ENCODE results near the gene RANBP17. TPM values are rescaled to one million over a fixed set of nuclear protein-coding genes. Genes with fewer than 3 reads are reported as not detected.

Gene RANBP17
- total RNA-seq, 2 experiments from 2014 or later = not detected

- DNase-seq (no peak), ATAC-seq (ENCODE audit: poor library complexity) (no peak)
- Mint-ChIP-seq H3K27ac (no peak overlapping the region), H3K27me3 (peaks cover 7% of the 10 kb centered on the region), H3K36me3 (ENCODE audit: low read depth) (no peaks in the 10 kb centered on the region), H3K9me3 (peaks cover 20% of the 10 kb centered on the region), H3K4me3 (no peak overlapping the region), H3K4me1 (ENCODE audit: low read depth) (no peaks in the 10 kb centered on the region)
- TF ChIP-seq CTCF (IDR thresholded peaks at IDR 0.05) = no peak
- H3K36me3 ChIP-seq (ENCODE audit: insufficient read depth, low read length) = no peaks in the 10 kb centered on the region
- no peak overlapping the region for H3K4me3 ChIP-seq (ENCODE audit: low read length)
- intact Hi-C loops (cut with DNase I, micrococcal nuclease) = no loop called here
- peaks cover 5 to 25% of the 10 kb centered on the region in 2 experiments for H3K9me3 ChIP-seq (ENCODE audit: control insufficient read depth in 1 of 2, insufficient read depth in 1 of 2, low read length in 2 of 2)
- POLR2A ChIA-PET = no interaction called here
- H3K27me3 ChIP-seq (ENCODE audit: control insufficient read depth in 1 of 2, insufficient read depth in 2 of 2, low read length in 2 of 2) = no peaks in the 10 kb centered on the region
- CTCF ChIA-PET = no interaction called here
- H3K4me1 ChIP-seq (ENCODE audit: insufficient read depth, low read length) = no peaks in the 10 kb centered on the region
- H3K27ac ChIP-seq (ENCODE audit: low read depth in 1 of 2, low read length in 2 of 2) = no peak overlapping the region
Observed at GRCh38 chr5:171122372-171122771, 260.6 kb downstream of the RANBP17 start.

- Mint-ChIP-seq H3K27ac (no peak overlapping the region), H3K9me3 (peaks cover 17% of the 10 kb centered on the region), H3K4me1 (ENCODE audit: low read depth) (no peaks in the 10 kb centered on the region), H3K4me3 (no peak overlapping the region), H3K36me3 (ENCODE audit: low read depth) (no peaks in the 10 kb centered on the region), H3K27me3 (peaks cover 7% of the 10 kb centered on the region)
- CTCF ChIA-PET = no interaction called here
- H3K36me3 ChIP-seq (ENCODE audit: insufficient read depth, low read length) = no peaks in the 10 kb centered on the region
- no peak overlapping the region for H3K27ac ChIP-seq (ENCODE audit: low read depth in 1 of 2, low read length in 2 of 2)
- ATAC-seq (ENCODE audit: poor library complexity) (no peak), DNase-seq (no peak)
- POLR2A ChIA-PET = no interaction called here
- peaks cover 5 to 25% of the 10 kb centered on the region in 2 experiments for H3K9me3 ChIP-seq (ENCODE audit: control insufficient read depth in 1 of 2, insufficient read depth in 1 of 2, low read length in 2 of 2)
- H3K27me3 ChIP-seq (ENCODE audit: control insufficient read depth in 1 of 2, insufficient read depth in 2 of 2, low read length in 2 of 2) = no peaks in the 10 kb centered on the region
- TF ChIP-seq CTCF (IDR thresholded peaks at IDR 0.05) = no peak
- no peaks in the 10 kb centered on the region for H3K4me1 ChIP-seq (ENCODE audit: insufficient read depth, low read length)
- intact Hi-C loops (cut with DNase I, micrococcal nuclease) = no loop called here
- H3K4me3 ChIP-seq (ENCODE audit: low read length) = no peak overlapping the region
Observed at GRCh38 chr5:171123417-171123816, 261.6 kb downstream of the RANBP17 start.

DNA sequence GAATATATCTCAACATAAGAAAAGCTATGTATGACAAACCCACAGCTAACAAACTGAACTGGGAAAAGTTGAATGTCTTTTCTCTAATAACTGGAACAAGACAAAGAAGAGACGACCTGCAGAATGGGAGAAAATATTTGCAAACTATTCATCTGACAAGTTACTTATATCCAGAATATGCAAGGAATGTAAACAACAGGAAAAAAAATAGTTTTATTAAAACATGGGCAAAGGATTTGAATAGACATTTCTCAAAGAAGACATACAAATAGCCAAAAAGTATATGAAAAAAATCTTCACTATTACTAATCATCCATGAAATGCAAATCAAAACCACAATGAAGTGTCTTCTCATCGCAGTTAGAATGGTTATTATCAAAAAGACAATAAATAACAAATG, 265.5 kb downstream of the RANBP17 start:
- H3K4me3 Mint-ChIP-seq = no peak overlapping the region
- POLR2A ChIA-PET = no interaction called here
- Histone ChIP-seq H3K9me3 (ENCODE audit: control insufficient read depth in 1 of 2, insufficient read depth in 1 of 2, low read length in 2 of 2) (peaks cover 0 to 9% of the 10 kb centered on the region in 2 experiments), H3K36me3 (ENCODE audit: insufficient read depth, low read length) (no peaks in the 10 kb centered on the region), H3K4me3 (ENCODE audit: low read length) (no peak overlapping the region), H3K27ac (ENCODE audit: low read depth in 1 of 2, low read length in 2 of 2) (no peak overlapping the region), H3K27me3 (ENCODE audit: control insufficient read depth in 1 of 2, insufficient read depth in 2 of 2, low read length in 2 of 2) (no peaks in the 10 kb centered on the region), H3K4me1 (ENCODE audit: insufficient read depth, low read length) (no peaks in the 10 kb centered on the region)
- intact Hi-C loops (cut with DNase I, micrococcal nuclease) = no loop called here
- peaks cover 2% of the 10 kb centered on the region for H3K9me3 Mint-ChIP-seq
- CTCF ChIA-PET = no interaction called here
- H3K4me1 Mint-ChIP-seq (ENCODE audit: low read depth) = no peaks in the 10 kb centered on the region
- no peak for TF ChIP-seq CTCF (IDR thresholded peaks at IDR 0.05)
- ATAC-seq (ENCODE audit: poor library complexity) = no peak
- peaks cover 7% of the 10 kb centered on the region for H3K27me3 Mint-ChIP-seq
- H3K36me3 Mint-ChIP-seq (ENCODE audit: low read depth) = no peaks in the 10 kb centered on the region
- H3K27ac Mint-ChIP-seq = no peak overlapping the region
- DNase-seq = no peak

All from CD4-positive, alpha-beta T cell (primary cell).